Common myeloid progenitor, CD34-positive (primary cell): ENCODE data around the gene ATP6AP1.
"Not testable (repeated sequence)": the region's sequence is repeated elsewhere in the genome, so short reads cannot be mapped to it uniquely, and the experiment has no call there.

Experiments used
- CTCF ChIA-PET: fragments of 350-600 bp; sonication (Branson Sonifier 250); formaldehyde crosslinking; loops from one replicate; lab custom pipeline; 2021; ENCODE audit warnings: antibody characterized with exemption; lab: Charles Lee
- POLR2A ChIA-PET: fragments of 350-600 bp; sonication (Branson Sonifier 250); formaldehyde crosslinking; loops from one replicate; lab custom pipeline; 2021; ENCODE audit warnings: antibody characterized with exemption; lab: Charles Lee
- DNase-seq, 3 donors: peaks; one replicate each; pipeline versions ENCODE4 v3.0.0 to v3.0.0-alpha.2; 2013
- H3K27ac ChIP-seq, 2 experiments: 1 replicate in 1 of 2; 2 replicates in 1 of 2; pipeline ENCODE4 v1.7.0; 2013; ENCODE audit warnings: inconsistent platforms in 2 of 2, low read length in 2 of 2, mild to moderate bottlenecking in 2 of 2, low read depth in 1 of 2, moderate library complexity in 1 of 2; ENCODE audit not compliant: severe bottlenecking in 2 of 2, insufficient read depth in 1 of 2, poor library complexity in 1 of 2
- H3K27me3 ChIP-seq, 5 experiments: replicated peaks in 2 of 5; 1 replicate in 3 of 5; 2 replicates in 2 of 5; pipeline versions ENCODE4 v1.6.1 to v1.7.0; 2013; ENCODE audit warnings: low read length in 4 of 5, mild to moderate bottlenecking in 2 of 5, moderate library complexity in 2 of 5, inconsistent platforms in 1 of 5; ENCODE audit not compliant: insufficient read depth in 5 of 5, control insufficient read depth in 4 of 5
- H3K36me3 ChIP-seq, 4 experiments: 1 replicate in 2 of 4; 2 replicates in 2 of 4; pipeline versions ENCODE4 v1.6.1 to v1.7.0; 2013; ENCODE audit warnings: low read length in 3 of 4, control low read depth in 1 of 4, mild to moderate bottlenecking in 1 of 4; ENCODE audit not compliant: control insufficient read depth in 4 of 4, insufficient read depth in 4 of 4
- H3K4me1 ChIP-seq, 4 experiments: 1 replicate in 3 of 4; 2 replicates in 1 of 4; pipeline versions ENCODE4 v1.6.1 to v1.7.1; 2013; ENCODE audit warnings: low read length in 3 of 4, mild to moderate bottlenecking in 3 of 4, control low read depth in 1 of 4, inconsistent platforms in 1 of 4, moderate library complexity in 1 of 4; ENCODE audit not compliant: control insufficient read depth in 4 of 4, insufficient read depth in 4 of 4; ENCODE audit errors: control extremely low read depth in 1 of 4
- H3K4me3 ChIP-seq, 7 experiments: 1 replicate in 4 of 7; 2 replicates in 3 of 7; pipeline versions ENCODE4 v1.5.1 to v1.7.0; 2013; ENCODE audit warnings: mild to moderate bottlenecking in 7 of 7, low read length in 6 of 7, moderate library complexity in 6 of 7, inconsistent platforms in 2 of 7, low read depth in 2 of 7, control low read depth in 1 of 7; ENCODE audit not compliant: insufficient read depth in 4 of 7, control insufficient read depth in 1 of 7; ENCODE audit errors: extremely low read depth in 1 of 7
- H3K9me3 ChIP-seq, 5 experiments: 1 replicate in 4 of 5; 2 replicates in 1 of 5; pipeline versions ENCODE4 v1.6.1 to v1.7.1; 2013; ENCODE audit warnings: low read length in 4 of 5, mild to moderate bottlenecking in 2 of 5, inconsistent platforms in 1 of 5, low read depth in 1 of 5, moderate library complexity in 1 of 5; ENCODE audit not compliant: control insufficient read depth in 4 of 5, insufficient read depth in 2 of 5; ENCODE audit errors: control extremely low read depth in 1 of 5
- WGBS: methylation state at CpG from one replicate; pipeline ENCODE4 v1.1.5; 2013; ENCODE audit not compliant: insufficient coverage; 5-methylcytosine and 5-hydroxymethylcytosine counted together

Gene ATP6AP1

DNA sequence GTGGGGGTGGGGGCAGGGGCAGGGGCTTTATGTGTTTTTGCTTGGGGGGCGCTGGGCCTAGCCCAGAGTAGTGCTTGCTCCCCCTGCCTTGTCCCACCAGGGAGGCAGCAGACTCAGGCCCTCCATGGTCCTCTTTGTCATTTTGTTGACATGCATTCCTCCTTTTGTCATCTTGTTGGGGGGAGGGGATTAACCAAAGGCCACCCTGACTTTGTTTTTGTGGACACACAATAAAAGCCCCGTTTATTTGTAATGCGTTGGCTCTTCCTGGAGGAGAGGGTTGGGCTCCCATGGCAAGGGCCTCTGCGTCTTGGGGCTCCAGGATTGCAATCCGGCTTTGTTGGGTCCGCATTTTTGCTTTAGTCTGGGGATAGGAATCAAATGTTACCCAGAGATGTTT, 47.2 kb upstream of the ATP6AP1 start:
- Histone ChIP-seq H3K9me3 (peaks cover 0 to 9% (median 0%) of the 10 kb centered on the region in 5 experiments), H3K4me1 (peaks cover 0 to 27% (median 20%) of the 10 kb centered on the region in 4 experiments), H3K27ac (no peak overlapping the region), H3K27me3 (no peaks in the 10 kb centered on the region), H3K4me3 (no peak overlapping the region), H3K36me3 (peaks cover 0 to 8% (median 2%) of the 10 kb centered on the region in 4 experiments)
- POLR2A ChIA-PET = no interaction called here
- CTCF ChIA-PET = interaction anchor here (1.0 to 1.3 kb wide), 2 partner anchors 8 to 51 kb away, joined by 3 to 6 read pairs; no protein-coding TSS in a partner anchor
- WGBS = 82% methylated on average over 5 of the region's 6 CpGs
- DNase-seq = no peak

- Histone ChIP-seq H3K4me1 (peaks cover 0 to 25% (median 20%) of the 10 kb centered on the region in 4 experiments), H3K4me3 (no peak overlapping the region), H3K9me3 (peaks cover 0 to 9% (median 0%) of the 10 kb centered on the region in 5 experiments), H3K36me3 (peaks cover 0 to 8% (median 2%) of the 10 kb centered on the region in 4 experiments), H3K27me3 (no peaks in the 10 kb centered on the region), H3K27ac (no peak overlapping the region)
- CTCF ChIA-PET = interaction anchor here (1.3 to 2.0 kb wide), 3 partner anchors 9 to 42 kb away, joined by 3 to 18 read pairs (median 6); partner anchors contain the start of gene FLNA
- DNase-seq = no peak
- POLR2A ChIA-PET = no interaction called here
- 87% methylated on average over 8 of the region's 11 CpGs for WGBS
Measured at GRCh38 chrX:154382483-154383069, 45.9 kb upstream of the ATP6AP1 start.

GRCh38 chrX:154383359-154384283, 44.9 kb upstream of the ATP6AP1 start:
- H3K27me3 ChIP-seq = no peaks in the 10 kb centered on the region
- no peak overlapping the region for H3K27ac ChIP-seq
- CTCF ChIA-PET = interaction anchor here (0.6 to 2.0 kb wide), 7 partner anchors 10 to 160 kb away, joined by 3 to 18 read pairs (median 3); partner anchors contain the start of gene FLNA
- peaks cover 0 to 8% (median 0%) of the 10 kb centered on the region in 5 experiments for H3K9me3 ChIP-seq
- H3K4me3 ChIP-seq = no peak overlapping the region
- peaks cover 0 to 18% (median 14%) of the 10 kb centered on the region in 4 experiments for H3K4me1 ChIP-seq
- no peak for DNase-seq
- 86% methylated on average over 12 of the region's 14 CpGs for WGBS
- peaks cover 0 to 8% (median 2%) of the 10 kb centered on the region in 4 experiments for H3K36me3 ChIP-seq
- POLR2A ChIA-PET = no interaction called here

DNA sequence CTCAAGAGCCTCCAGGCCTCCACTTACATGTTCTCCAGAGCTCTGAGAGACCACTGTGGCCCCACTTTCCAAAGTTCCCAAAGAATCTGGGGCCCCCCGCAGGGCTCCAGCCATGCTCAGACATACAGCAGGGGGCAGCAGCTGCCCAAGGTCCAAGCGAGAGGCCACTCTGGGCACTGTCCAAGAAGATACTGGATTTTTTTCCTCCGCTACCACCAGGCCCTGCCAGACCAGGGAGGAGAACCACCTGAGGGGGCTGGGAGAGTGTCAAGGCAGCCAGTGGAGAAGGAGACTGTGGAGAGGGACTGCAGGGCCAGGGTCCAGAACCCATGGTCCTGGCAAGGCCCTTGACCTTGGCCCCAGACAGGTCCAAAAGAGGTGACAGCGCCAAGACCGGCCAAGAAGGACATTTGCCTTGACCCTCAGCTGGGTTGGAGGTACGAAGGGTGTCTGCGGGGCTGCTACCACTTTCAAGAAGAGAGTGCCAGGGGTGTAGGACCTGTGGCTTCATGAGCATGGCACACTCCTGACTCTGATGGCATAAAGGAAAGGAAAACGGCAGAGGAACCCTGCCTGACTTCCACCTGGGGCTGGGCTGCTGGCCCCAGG, 44.1 kb upstream of the ATP6AP1 start:
- ChIA-PET CTCF (interaction anchor here (1.0 to 2.0 kb wide), 5 partner anchors 11 to 149 kb away, joined by 3 to 18 read pairs (median 3); partner anchors contain the start of gene FLNA), POLR2A (interaction anchor here (0.9 kb wide), 1 partner anchor 13 kb away, joined by 3 read pairs; no protein-coding TSS in a partner anchor)
- Histone ChIP-seq H3K9me3 (peaks cover 0 to under 1% (median 0%) of the 10 kb centered on the region in 5 experiments), H3K4me3 (no peak overlapping the region), H3K27me3 (no peaks in the 10 kb centered on the region), H3K27ac (no peak overlapping the region), H3K4me1 (peaks cover 0 to 18% (median 14%) of the 10 kb centered on the region in 4 experiments), H3K36me3 (peaks cover 0 to 8% (median 2%) of the 10 kb centered on the region in 4 experiments)
- DNase-seq = peak in 1 of 3 donors; percentile 45
- WGBS = 97% methylated on average over 7 of the region's 8 CpGs

DNA sequence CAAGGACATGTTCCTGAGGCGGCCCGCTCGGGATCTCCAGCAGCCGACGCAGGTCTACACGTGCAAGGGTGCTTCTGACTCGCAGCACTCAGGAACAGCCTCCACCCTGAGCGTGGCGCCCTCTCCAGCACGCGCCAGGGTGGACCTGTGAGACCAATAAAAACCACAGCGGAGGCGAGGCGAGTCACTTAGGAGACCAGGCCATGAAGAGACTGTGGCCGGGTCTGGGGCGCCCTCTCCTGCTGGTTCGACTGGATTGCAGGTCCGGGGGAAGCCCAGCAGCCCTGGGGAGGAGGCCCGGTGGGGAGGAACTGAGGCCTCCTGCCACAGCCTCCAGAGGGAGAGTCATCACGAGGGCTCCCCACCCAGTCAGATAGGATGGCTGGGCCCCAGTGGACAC, 40.4 kb upstream of the ATP6AP1 start:
- H3K4me1 ChIP-seq, CTCF ChIA-PET, H3K4me3 ChIP-seq, DNase-seq, H3K36me3 ChIP-seq, POLR2A ChIA-PET, H3K27ac ChIP-seq, H3K27me3 ChIP-seq, H3K9me3 ChIP-seq: not testable (repeated sequence)
- no CpG with 5 or more reads among the region's 20 CpGs for WGBS

GRCh38 chrX:154388649-154389048, 39.8 kb upstream of the ATP6AP1 start:
- CTCF ChIA-PET, POLR2A ChIA-PET, H3K4me3 ChIP-seq, DNase-seq, H3K27ac ChIP-seq, H3K9me3 ChIP-seq, H3K4me1 ChIP-seq, H3K36me3 ChIP-seq, H3K27me3 ChIP-seq: not testable (repeated sequence)
- WGBS = no CpG with 5 or more reads among the region's 16 CpGs
